Inflammatory macrophage (primary cell): Measurements from ENCODE around the gene MORN1.

Source experiments
- DNase-seq, 2 donors: peaks; one replicate each; pipeline ENCODE4 v3.0.0-alpha.2; 2020 to 2022

MORN1 gene

DNA sequence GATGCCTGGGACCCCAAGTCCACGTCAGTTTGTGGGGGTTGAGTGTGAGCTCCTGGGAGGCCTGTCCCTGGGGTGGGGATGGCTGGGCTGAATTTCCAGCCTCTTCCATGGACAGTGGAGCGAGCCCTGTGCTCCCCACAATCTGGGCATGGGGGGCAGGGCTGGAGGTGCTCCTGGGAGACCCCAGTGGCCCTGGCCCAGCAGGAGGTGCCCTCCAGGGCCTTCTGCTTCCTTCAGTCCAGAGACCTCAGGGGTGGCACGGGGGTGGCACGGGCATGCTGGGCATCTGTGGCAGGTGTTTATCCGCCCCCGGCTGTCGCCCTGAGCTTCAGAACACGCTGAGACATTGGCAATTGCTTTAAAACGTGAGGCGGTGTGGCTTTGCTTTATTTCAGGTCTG is 40.9 kb downstream of the MORN1 start:
- DNase-seq, result no peak

DNA sequence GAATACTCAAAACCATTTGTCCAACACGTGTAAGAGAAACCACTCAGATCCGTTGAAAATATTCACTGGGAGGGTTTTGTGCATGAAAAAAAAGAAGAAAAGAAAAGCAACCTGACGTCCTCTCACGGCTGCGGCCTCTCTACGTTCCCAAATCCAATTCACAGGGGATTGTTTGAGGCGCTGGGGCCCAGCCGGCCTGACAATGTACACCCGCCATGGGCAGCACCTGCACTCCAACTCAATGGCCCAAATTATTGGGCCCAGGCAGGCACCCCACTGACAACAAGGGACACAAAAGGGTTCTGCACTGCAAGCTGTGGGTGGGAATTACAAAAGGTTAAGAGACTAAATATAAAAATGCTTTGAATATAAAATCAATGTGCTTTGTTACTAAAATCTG is 41.5 kb downstream of the MORN1 start:
- DNase-seq, result no peak

DNA sequence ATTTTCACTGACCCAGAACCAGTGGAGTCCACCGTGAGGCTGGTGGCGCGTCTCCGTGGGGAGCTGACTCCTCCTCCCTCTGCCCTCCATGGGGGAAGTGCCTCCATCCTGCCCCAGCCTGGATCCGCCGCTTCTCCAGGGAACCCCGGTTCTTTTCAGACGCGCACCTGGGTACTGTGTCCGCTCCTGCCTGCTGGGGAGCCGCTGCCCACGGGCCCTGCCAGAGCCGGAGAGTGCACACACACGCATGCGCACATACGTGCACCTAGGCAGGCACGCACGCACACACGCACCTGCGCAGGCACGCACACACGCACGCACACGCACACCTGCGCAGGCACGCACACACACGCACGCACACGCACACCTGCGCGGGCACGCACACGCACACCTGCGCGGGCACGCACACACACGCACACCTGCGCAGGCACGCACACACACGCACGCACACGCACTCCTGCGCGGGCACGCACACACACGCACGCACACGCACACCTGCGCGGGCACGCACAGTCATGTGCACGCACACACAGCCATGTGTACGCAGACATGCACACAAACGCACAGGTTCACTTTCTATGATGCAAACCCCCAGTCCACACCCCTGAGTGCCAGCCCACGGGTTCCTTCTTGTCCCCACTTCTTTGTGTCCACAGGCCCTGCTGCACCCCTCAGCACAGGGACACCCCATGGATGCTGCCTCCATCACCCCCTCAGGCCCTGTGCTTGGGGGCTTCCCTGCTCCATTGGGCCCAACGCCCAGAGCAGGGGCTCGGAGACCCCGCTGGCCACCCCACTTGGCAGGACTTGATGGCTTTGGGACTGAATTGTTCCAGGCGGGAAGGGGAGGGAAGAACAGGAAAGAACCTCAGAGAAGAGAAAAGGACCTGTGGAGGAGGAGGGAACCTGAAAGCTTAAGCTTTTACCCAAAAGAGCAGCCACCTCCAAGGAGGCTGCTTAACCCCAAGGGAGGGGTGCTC is 42.7 kb downstream of the MORN1 start:
- DNase-seq, result no peak

DNA sequence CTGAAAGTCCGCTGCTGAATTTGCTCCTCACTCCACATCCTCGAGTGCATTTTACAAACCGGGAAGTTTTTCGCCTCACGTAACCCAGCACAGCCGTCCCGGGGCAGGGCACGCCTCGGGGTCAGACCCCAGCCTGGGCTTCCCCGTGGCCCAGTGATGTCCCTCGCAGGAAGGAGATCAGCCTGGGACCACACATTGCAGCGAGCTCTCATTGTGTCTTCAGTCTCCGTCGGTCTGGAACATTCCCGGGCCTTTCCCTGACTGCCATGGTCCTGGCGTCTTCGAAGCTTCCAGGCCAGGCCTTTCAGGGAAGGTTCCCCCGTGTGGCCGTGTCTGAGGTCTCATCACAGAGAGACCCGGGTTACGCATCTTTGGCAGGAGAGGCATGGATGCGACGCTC is 43.5 kb downstream of the MORN1 start:
- no peak for DNase-seq

DNA sequence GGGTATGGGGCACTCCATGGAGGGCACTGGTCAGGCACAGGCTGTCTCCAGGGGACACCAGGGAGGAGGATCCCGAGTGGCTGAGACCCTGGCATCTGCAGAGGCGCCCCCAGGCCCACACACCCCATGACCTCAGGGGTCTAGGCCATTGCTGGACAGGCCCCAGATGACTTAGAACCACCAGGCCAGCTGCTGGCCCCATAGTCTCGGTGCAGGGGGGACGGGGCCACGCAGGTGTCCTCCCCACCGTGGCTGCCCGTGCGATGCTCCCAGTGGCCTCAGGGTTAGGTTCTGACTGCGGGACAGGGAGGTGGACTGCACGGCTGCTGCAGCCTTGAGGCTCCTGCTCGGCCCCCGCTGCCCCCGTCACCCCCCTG is 44.0 kb downstream of the MORN1 start:
- no peak for DNase-seq

DNA sequence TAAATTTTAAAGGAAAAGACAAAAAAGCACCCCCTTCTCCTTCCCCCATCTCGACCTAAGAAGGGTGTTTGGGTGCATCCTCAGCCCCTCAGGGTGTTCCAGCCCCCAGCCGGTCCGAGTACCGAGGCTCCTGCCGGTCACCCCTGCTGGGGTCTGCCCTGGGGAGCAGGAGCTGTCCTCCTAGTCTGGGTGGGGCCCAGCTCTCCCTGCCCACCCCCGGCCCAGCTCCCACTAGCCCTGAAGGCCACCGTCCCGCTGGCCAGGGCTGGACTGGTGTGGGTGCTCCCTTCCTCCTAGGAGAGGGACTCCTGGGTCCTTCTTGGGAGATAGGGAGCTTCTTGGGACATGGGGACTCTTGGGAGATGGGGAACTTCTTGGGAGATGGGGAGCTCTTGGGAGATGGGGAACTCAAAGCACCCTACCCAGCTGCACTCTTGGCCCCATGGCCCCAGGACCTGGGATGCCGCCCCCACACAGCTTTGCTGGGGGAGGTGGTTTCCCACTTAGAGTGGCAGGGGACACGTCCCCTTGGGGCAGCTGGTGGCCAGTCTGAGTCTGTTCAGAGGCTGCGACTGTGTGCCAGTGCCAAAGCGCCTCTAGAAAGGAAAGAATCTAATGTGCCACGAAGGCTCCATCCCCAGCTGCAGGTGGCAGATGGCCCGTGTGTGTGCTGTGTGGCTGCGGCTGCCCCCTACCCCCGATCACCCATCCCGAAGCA is 44.5 kb downstream of the MORN1 start:
- no peak for DNase-seq

DNA sequence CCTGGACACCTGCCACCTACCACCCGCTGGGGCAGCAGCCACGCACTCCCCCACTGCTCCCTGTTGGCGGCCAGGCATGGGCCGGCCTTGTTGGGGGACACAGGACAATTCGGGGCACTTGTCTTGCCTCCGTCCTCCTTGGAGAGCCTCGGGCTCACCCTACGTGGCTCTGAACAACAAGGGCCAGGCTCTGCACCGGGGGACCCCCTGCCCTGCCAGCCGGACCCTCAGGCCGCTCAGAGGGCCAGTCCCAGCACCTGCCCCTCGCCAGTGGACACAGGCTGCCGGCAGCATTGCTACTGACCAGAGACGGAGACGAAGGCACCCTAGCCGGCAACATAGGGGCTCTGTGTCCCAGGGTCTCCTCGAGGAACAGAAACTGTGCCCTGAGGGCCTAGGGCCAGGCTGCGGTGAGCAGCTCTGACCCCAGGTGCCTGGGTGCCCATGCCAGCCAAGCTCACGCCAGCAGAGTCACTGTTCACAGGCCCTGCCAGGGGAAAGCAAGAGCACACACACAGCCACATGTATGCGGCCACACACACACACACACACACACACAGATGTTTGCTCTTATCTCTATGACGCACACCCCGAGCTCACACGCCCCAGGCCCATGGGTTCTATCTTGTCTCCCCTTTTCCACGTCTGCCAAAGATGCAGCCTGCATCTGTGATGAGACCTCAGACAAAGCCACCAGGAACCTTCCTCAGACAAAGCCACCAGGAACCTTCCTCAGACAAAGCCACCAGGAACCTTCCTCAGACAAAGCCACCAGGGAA is 45.9 kb downstream of the MORN1 start:
- no peak for DNase-seq

DNA sequence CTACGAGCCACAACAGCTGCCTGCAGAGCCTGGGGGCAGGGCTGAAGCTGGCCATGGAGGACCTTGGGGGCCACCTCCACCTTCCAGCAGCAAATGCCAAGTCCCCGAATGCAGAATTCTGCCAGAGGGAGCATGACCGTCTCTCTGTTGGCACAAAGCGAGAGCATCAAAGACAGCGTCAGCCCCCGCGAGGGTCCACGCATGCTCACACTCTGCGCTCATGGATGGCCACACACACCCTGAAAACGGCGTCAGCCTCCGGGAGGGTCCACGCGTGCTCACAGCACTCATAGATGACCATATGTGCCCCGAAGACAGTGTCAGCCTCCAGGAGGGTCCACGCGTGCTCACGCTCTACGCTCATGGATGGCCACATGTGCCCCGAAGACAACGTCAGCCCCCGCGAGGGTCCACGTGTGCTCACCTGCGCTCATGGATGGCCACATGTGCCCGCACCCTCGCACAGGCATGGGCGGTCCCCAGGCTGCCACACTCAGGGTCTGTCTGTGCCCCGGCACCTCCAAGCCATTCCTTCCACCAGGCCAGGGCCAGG is 46.5 kb downstream of the MORN1 start:
- DNase-seq, result no peak

DNA sequence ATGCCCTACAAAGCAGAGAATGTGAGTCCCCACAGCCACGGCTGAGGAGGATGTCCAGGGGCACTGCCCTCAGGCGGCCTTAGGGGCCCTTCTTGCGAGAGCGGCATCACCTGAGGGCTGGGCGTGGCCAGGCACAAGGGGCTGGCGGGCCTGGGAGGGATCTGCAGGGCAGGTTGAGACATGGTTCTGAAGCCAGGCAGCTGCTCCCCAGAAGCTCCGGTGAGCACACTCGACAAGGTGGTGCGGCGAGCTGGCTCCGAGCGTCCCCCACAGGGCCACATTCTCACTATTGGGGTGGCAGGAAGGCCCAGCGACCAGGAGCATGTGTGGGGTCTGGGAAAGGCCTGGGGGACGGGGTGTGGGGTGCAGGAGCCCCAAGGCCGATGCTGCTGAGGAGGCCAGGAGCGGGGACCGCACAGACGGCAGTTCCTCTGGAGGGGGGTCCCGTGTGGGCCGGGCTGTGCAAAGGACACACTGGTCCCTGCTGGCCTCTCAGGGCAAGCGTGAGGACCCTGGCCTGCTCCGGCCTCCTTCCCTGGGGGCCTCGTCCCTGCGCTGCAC is 47.2 kb downstream of the MORN1 start:
- DNase-seq, result no peak

DNA sequence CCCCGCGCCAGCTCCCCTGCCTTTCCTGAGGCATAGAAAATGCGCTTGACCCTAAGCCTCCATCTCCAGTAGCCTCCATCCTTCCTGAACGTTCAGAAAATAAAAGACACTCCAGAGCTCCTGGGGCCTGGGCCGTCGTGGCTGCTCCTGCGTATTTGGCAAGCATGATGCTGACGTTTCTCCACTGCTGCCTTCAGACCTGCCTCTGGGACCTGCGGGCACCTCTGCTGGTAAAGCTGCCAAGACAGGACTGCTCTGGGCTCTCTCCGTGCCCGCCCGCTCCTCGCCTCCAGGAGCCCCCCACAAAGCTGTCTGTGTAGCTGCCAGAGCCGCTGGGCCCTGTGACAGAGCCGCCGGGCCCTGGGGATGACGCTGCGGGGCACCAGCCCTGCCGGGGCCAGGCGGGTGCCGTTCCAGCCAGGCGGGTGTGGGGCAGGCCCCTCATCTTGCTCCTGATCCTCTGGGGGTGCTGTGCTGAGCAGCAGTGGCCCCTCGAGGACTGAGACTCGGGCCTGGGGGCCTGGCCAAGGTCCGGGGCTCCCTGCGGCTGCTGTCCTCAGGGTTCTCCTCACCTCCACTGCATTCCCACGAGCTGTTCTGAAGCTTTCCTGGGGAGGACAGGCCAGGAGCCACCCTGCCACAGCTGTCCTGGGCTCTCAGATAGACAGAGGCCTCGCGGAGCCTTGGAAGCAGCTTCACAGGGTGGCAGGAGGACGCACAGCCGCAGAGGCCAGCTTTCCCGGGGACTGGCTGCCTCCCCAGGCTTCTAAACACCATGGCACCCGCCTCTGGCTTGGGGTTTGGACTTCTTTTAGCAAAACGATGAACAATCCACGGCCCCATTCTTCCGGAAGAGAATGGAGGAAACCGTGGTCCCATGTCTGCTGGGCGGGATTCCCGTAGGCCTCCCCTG is 48.1 kb downstream of the MORN1 start:
- no peak for DNase-seq

DNA sequence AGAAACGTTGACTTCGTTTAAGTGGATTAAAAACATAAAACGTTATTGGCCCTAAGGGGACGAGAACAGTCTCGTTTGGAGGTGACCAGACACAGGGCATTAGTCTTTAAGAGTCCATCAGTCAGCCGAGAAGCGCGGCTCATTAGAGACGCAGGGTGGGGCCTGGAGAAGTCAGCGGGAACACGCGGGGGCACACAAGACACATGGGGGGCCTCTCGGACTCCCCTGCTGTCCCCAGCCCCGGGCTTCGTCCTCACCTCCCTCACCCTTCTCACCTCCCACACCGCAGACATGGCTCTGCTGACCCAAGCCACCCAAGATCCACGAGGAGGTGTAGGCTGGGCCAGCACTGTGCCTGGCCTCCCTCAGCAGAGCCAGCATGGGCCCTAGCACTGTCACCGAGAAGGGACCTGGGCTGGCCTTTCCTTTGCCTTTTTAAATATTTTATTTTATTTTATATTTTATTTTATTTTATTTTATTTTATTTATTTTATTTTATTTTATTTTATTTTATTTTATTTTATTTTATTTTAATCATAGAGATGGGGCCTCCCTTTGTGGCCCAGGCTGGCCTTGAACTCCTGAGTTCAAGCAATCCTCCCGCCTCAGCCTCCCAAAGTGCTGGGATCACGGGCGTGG is 48.9 kb downstream of the MORN1 start:
- no peak for DNase-seq

DNA sequence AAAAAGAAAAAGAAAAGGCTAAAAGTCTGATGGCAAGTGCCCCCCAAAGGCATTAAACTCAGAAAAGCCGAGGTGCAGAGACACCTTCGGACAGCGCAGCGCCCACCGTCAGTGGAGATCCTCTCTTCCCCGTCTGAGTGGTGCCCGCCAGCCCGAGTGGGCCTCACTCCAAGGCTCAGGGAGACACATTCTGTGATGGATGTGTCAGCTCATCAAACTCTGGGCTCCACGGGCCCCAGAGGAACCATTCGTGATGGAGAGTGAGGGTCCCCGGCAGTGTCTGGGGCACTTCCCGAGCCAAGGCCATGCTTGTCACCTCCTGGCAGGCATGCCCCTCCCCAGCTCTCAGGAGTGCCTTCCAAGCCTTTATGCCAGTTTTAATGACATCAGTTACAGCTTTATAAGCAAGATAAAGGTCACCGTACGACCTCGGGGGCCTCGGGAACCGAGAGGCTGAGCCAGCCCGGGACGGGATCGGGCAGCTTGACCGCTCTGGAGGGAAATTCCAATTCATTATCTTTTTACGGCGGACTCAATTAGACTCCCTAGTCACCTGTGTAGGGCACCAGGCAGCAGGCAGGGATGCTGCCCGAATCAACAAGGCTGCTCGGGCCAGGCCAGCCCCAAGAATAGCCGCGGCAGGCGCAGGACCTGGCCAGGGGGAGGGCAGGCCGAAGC is 49.5 kb downstream of the MORN1 start:
- DNase-seq, result no peak

DNA sequence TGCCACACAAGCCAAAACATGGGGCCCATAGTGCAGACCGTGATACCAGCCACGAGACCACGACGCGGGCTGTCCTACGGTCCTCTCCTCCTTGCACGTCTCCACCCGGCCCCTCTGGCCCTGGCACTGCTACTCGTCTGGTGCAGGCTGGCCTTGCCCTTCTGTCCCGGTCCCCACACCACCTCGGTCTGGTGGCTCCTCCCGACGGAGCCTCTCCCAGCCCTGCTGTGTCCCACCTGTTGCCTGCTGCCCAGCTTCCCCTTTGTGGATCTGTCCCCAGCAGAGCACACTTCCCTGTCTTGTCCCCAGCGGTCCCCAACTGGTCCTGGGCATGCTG is 50.5 kb downstream of the MORN1 start:
- no peak for DNase-seq

DNA sequence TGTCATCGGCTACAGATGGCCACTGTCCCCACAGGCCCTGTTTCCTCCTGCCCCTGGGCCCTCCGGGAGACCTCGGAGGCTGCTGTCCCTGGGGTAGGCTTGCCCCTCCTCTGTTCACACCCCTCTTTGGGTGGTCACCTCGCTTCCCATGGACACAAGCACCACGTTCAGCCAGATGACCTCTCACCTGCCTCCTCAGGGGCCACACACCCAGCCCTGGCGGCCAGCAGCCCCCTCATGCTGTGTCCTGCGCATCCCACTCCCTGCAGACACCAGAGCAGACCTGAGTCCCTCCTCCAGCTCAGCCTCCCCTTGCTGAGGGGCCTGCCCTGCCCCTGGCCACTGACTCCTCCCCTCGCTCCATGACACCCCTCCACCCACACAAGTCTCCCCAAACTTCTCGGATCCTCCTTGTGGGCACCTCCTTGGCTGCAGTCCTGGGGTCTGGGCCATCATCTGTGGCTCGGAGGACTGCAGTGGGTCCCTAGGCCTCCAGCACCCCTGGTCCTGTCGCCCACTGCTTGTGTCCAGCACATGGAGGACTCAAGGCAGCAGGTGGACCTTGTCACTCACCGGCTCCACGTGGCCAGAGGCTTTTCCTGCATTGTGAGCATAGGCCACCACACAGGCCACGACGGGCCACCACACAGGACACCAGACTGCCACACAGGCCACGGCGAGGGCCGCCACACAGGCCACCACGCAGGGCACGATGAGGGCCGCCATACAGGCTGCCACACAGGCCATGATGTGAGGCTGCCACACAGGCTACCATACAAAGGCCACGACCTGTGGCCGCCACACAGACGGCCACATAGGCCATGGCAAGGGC is 51.1 kb downstream of the MORN1 start:
- no peak for DNase-seq

DNA sequence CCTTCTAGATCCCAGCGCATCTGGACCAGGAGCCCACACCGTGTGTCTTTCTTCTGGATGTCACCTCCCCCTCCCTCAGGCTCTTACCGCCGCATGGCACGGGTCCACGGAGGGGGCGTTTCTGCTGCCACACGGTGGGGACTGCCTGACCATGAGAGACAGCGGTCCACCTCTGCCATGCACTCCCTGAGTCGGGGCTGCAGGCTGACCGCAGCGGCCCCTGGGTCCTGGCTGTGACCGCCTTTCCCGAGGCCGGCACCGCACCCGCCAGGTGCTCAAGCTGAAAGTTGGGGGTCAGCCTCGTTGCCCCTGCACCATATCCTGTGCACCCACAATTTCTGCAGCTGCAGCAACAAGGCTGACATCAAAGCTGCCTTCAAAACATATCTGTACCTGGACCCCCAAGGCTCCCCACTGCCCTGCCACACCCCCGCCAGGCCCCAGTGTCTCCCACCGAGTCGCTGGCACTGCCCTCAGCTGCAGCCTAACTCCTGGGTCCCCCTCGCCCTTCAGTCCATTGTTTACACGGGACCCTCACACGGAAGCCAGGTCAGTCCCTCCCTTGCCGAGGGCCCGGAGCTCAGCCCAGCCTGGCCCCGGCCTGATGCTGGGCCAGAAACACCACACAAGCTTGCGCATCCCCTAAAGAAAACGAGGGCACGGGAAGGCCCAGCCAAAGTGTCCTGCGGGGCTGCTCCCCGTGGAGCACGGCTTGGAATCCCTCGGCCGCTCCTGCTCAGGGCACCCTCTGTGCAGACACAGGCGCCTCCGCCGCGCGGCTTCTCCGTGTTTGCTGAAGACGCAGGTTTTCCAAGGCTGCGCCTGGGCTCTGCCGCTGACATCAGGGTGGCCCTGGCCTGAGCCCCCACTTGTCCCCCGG is 51.9 kb downstream of the MORN1 start:
- DNase-seq, result no peak

DNA sequence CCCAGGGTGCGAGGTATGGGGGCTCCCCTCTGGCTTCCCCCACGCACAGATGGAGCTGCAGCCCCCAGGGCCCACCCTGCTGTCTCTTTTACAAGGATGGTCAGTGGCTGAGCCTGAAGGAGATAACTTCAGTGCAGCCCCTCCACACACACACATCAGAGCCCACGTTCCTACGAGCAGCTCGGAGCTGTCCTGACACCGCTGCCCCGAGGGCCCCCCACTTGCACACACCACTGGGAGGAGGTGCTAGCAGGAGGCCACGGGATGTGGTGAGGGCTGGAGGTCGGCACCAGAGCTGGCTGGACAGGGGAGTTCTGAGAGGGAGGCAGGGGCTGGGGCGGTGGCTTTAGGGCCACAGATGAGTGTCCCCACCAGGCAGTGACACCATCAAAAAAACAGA is 53.9 kb downstream of the MORN1 start:
- DNase-seq, result no peak

DNA sequence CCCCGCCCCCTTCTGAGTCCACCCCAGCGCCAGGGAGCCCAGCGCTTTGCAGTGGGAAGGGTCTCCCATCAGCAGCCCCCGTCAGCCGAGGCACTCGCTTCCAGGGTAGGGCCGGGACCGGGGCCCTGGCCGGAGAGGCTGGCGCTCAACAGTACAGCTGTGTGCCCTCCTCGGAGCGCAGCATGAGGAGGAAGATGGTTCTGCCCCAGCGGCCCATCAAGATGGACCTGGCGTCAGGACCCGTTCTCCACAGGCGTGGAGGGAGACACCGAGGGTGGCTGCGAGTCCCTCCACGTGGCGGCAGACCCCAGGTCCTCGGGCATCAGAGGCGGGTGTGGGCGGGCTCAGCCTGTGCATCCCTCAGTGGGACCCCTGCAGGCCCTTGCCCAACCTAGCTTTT is 54.3 kb downstream of the MORN1 start:
- no peak for DNase-seq

DNA sequence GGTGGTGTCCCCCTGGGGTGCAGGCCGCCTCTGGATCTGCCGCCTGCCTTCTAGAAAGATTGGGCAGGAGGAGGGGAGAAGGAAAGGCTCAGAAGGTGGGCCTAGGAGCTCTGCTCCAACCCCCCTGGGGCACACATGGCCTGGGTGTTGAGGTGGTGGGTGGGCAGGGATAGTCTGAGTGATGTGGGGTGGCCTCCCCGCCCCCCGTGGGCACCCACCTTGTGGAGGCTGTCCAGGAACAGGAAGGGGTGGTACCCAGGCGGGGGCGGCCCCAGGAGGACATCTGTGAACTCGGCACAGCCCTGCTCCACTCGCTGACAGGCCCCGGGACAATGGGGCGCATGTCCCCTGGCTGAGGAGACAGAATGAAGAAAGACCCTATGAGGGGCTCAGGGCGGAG is 54.9 kb downstream of the MORN1 start:
- no peak for DNase-seq
